ENCODE measurements around the gene NFATC3.

The NFATC3 gene

GRCh38 chr16:68214726-68215125 is 129.6 kb downstream of the NFATC3 start:
- no peak overlapping the region for H3K4me3 ChIP-seq (ENCODE audit: low read depth, low read length)
- no peak for TF ChIP-seq CTCF (IDR thresholded peaks at IDR 0.05; ENCODE audit: low read depth, low read length, missing control alignments)
- DNase-seq (ENCODE audit: low read depth), result no peak

- H3K4me3 ChIP-seq (ENCODE audit: low read depth, low read length), result no peak overlapping the region
- DNase-seq (ENCODE audit: low read depth), result no peak
- TF ChIP-seq CTCF (IDR thresholded peaks at IDR 0.05; ENCODE audit: low read depth, low read length, missing control alignments), result no peak
These were observed 130.1 kb downstream of the NFATC3 start for GRCh38 chr16:68215302-68215701.

GRCh38 chr16:68216240-68216639 is 131.1 kb downstream of the NFATC3 start:
- no peak for TF ChIP-seq CTCF (IDR thresholded peaks at IDR 0.05; ENCODE audit: low read depth, low read length, missing control alignments)
- H3K4me3 ChIP-seq (ENCODE audit: low read depth, low read length), result no peak overlapping the region
- no peak for DNase-seq (ENCODE audit: low read depth)

- TF ChIP-seq CTCF (IDR thresholded peaks at IDR 0.05; ENCODE audit: low read depth, low read length, missing control alignments), result no peak
- H3K4me3 ChIP-seq (ENCODE audit: low read depth, low read length), result no peak overlapping the region
- no peak for DNase-seq (ENCODE audit: low read depth)
These were observed 132.3 kb downstream of the NFATC3 start for GRCh38 chr16:68217506-68217905.

GRCh38 chr16:68219725-68220351 is 134.7 kb downstream of the NFATC3 start:
- no peak for TF ChIP-seq CTCF (IDR thresholded peaks at IDR 0.05; ENCODE audit: low read depth, low read length, missing control alignments)
- no peak for DNase-seq (ENCODE audit: low read depth)
- H3K4me3 ChIP-seq (ENCODE audit: low read depth, low read length), result no peak overlapping the region

- DNase-seq (ENCODE audit: low read depth), result no peak
These were observed 137.9 kb downstream of the NFATC3 start for GRCh38 chr16:68223072-68223471.

More at GRCh38 chr16:68223072-68223471, 137.9 kb downstream of the NFATC3 start:
- no peak for TF ChIP-seq CTCF (IDR thresholded peaks at IDR 0.05; ENCODE audit: low read depth, low read length, missing control alignments)
- no peak overlapping the region for H3K4me3 ChIP-seq (ENCODE audit: low read depth, low read length)
